NCI-H1436 (cell line): ENCODE measurements around the gene SP4.
"Not testable (repeated sequence)": the region's sequence is repeated elsewhere in the genome, so short reads cannot be mapped to it uniquely, and the experiment has no call there.

Experiments
- DNase-seq: peaks from one replicate; lab custom pipeline; 2025; lab: John Stamatoyannopoulos, UW

Gene SP4

DNA sequence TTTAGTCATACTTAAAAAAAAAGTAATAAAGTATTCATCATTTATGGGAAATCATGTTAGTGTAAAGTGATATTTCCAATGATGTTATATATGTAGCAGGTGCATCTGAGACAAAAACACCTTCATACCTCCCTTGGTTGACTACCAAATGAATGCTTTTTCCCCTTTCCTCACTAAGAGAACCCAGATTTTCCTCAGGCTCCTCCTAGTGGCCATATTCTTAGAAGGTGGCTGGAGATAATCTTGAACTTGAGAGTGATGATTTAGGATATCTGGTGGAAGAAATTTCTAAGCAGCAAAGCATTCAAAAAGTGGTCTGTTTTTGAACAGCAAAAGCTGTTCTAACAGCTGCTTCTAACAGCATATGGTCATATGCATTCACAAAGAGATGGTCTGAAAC, 98.1 kb downstream of the SP4 start:
- DNase-seq, result no peak

DNA sequence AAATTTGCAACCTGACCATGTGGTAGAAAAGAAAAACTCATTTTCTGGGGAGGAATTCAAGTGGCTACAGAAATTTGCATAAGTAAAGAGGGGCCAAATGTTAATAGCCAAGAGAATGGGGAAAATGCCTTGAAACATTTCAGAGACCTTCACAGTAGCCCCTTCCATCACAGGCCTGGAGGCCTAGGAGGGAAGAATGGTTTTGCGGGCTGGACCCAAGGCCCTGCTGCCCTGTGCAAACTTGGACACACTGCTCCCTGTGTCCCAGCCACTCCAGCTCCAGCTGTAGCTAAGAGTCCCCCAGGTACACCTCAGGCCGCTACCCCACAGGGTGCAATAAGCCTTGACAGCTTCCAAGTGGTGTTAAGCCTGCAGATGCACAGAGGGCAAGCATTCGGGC, 98.6 kb downstream of the SP4 start:
- DNase-seq, result no peak

DNA sequence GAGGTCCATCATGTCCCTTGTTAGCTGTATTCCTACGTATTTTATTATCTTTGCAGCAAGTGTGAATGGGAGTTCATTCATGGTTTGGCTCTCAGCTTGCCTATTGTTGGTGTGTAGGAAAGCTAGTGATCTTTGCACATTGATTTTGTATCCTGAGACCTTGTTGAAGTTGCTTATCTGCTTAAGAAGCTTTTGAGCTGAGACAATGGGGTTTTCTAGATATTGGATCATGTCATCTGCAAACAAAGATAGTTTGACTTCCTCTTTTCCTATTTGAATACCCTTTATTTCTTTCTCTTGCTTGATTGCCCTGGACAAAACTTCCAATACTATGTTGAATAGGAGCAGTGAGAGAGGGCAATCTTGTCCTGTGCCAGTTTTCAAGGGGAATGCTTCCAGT, 104.6 kb downstream of the SP4 start:
- not testable (repeated sequence) for DNase-seq

DNA sequence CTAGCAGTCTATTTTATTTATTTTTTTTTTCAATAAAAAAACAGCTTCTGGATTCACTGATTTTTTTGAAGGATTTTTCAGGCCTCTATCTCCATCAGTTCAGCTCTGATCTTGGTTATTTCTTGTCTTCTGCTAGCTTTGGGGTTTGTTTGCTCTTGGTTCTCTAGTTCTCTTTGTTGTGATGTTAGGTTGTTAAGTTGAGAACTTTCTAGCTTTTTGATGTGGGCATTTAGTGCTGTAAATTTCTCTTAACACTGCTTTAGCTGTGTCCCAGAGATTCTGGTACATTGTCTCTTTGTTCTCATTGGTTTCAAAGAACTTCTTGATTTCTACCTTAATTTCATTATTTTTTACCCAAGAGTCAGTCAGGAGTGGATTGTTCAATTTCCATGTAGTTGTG, 105.8 kb downstream of the SP4 start:
- DNase-seq, result not testable (repeated sequence)

DNA sequence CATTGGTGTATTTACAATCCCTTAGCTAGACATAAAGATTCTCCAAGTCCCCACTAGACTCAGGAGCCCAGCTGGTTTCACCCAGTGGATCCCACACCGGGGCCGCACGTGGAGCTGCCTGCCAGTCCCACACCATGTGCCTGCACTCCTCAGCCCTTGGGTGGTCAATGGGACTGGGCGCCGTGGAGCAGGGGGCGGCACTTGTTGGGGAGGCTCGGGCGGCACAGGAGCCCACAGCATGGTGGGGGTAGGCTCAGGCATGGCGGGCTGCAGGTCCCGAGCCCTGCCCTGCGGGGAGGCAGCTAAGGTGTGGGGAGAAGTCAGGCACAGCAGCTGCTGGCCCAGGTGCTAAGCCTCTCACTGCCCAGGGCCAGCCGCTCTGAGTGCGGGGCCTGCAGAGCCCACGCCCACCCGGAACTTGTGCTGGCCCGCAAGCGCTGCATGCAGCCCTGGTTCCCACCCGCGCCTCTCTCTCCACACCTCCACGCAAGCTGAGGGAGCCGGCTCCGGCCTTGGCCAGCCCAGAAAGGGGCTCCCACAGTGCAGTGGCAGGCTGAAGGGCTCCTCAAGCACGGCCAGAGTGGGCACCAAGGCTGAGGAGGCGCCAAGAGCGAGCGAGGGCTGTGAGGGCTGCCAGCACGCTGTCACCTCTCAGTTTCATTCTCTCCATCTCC, 108.7 kb downstream of the SP4 start:
- DNase-seq, result not testable (repeated sequence)

DNA sequence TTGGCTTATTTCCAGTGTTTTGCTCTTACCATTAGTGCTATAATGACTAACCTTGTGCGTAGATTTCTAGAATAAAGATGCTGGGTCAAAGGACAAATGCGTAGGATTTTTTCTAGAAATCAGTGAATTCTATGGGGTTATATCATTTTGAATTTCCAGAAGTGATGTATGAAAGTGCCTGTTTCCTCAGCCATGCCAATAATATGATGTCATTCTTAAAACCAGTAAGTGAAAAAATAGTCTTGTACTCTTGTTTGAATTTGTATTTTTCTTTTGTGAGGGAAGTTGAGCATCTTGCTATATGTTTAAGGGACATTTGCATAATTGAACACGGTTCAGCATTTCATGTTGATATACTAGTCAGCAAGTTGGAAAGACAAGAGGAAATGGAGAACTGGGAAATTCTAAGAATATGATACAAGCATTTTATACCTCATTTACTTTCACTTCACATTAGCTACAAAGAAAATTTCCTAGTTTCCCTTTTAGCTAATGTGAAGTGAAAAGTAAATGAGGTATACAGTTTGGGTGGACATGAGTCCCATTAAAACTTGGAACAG, 111.1 kb downstream of the SP4 start:
- no peak for DNase-seq

DNA sequence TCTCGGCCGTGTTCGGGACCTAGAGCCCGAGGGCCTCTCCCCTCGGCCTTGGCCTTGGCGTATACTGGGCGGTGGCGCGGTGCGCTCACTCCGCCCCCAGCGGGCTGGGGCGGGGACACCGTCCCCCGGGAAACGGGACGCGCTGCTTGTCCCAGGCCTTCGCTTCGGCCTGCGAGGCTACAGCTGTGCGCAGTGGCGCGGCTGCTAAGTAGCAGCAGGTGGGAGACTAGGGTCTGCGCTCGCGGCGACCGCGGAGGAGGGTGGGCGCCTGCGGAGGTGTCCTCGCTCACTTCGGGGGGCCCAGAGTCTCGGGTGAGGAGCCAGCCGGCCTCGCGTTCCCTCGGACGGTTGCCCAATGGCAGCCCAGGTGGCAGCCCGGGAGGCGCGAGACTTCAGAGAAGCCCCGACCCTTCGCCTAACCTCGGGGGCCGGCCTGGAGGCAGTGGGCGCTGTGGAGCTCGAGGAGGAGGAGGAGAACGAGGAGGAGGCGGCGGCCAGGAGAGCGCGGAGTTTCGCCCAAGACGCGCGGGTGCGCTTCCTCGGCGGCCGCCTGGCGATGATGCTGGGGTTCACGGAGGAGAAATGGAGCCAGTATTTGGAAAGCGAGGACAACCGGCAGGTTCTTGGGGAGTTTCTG, 115.1 kb downstream of the SP4 start, which contains the start of gene DNAH11:
TSS of gene DNAH11 (plus strand) at position 149 of the 637 bp plus-strand sequence. CDS start at position 356, 207 bp downstream.
- peak; percentile 65 for DNase-seq

DNA sequence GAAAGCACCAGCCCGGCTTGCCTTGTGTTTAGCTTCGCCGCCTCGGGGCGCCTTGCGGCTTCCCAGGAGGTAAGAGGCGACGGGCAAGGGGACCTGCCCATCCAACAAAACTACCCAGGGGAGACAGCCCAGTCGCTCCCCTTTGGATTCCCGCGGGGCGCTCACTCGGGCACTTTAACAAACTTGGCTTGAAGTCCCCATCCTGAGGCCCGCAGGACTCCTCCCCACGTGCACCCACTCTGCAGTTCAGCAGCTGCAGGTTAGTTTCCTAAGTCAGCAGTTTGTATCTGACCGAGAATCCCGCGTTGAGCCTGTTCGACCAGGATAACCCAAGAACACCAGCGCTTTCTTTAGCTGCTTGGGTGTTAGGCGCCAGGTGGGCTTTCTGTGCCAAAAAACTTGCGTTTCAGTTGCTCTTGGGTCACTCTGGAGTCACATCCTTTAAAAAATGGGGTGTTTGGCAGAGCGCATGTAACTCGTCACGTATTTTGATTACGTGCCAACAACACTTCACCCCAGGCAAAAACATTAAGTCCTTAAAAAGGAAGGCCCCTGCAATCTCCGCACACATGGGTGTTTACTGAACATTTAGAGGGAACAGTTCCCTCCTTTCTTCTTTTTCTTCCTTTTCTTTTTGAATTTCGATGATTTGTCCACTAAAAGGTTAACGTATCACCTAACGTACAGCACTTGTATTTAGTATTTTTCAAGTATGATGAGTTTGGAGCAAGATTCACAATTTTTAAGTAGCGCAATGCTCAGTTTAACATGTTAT, 115.8 kb downstream of the SP4 start:
- peak; percentile 40 for DNase-seq

DNA sequence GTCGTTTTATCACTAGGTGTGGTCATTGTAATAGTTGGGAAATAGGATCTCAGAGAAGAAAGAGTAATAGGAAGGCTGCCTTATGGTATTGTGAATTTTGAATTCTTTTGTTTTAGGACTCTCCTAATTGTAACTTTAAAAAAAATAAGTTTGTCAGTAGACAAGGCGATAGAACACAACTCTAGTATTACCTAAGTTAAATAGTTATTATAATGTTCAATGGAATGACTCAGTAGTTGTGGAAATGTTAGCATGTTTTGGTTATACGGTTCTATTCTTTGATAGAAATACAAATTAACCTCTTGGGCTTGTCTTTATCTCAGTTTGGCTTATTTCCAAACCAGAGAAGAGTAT, 116.4 kb downstream of the SP4 start:
- DNase-seq, result no peak

DNA sequence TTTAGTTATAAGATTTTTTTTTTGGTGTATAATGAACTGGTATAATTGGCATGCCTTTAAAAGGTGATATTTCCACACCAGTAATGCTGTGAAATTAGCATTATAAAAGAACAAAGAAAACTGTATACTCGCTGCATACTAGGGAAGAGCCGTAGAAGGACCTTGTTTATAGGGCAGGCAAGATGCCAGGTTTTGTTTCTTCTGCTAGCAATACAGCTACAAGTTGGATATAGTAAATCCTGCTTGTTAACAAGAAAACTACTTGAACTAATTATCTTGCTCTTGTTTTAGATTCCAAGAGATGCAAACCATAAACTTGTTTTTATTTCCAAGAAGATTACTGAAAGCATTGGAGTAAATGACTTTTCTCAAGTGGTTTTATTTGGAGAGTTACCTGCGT, 116.8 kb downstream of the SP4 start:
- DNase-seq, result no peak

DNA sequence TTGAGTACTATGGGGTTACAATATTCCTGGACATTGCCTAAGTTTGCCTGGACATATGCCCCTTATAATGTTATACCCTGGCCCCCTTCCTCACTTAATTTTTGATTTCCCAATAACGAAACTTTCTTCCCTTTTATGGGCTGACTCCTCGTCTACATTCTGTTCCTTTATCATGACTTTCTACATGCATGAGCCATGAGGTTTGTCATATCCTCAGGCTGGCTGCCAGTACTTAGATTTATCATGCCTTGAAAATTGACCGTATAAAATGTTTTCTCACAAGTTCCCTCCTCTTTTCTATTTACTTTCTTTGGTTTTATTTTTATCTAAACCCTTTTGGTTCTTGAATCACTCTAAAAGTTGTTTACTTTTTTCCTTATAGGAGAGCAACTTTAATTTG, 119.6 kb downstream of the SP4 start:
- no peak for DNase-seq

DNA sequence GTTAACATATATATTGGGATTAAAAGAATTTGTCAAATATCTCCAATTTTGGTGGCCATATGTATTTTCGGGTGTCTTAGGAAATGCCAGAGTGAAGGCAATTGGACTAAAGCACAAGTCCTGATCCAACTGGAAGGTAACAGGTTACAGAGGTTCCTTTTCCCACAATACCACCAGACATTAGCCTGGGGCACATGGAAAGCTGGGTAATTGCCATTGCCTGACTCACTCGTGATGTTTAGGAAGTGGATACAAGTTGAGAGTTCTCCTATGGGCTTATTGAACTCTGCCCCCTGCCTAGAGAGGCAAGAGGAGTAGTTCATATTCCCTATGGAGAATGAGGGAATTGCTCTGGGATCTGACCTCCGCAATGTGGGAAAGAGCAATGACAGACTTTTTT, 120.6 kb downstream of the SP4 start:
- DNase-seq, result no peak

DNA sequence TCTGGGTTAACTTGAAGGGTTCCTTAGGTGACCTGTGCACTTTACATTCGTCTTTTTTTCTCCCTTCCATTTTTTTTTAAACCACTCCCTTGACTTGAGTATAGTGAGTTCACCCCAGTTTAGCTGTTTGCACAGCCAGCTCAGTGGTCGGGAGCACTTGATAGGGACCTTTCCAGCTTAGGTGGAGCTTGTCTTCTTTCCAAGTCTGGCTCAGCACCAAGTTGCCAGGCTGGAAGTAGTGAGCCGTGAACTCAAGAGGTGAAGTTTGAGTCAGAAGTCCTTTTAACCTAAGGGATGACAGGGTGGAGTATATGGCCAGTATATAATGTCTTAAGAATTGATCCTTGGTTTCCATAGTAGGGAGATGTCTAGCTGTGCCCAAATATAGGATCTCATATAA, 122.2 kb downstream of the SP4 start:
- DNase-seq, result no peak

DNA sequence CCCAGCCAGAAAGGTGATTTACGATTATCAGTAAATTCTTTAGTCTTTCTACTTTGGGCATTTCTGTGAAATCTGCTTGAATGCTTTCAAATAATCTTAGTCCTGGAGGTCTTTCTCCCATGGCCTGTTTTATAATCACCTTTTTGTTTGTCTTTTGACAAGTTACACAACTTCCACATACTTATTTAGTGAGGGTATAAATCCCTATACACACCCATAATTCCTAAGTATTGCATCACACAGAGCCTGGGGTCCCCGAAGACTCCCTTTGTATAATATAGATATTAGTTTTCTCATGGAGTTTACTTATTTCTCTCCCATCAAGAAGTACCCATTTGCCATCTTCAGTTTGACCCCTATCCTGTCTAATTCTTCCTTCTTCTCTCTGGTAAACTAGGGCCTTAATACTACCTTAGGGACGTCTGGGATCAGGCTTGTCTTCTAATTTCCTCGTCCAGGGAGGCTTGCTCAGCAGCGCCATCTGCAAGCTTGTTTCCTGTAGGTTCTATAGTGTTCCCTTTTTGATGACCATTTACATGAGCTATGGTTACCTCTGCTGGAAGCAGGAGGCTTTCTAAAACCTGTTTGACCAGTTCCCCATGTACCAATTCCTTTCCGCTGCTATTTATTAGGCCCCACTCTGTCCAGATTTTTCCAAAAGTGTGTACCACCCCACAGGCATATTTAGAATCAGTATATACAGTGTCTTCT, 123.1 kb downstream of the SP4 start:
- no peak for DNase-seq

DNA sequence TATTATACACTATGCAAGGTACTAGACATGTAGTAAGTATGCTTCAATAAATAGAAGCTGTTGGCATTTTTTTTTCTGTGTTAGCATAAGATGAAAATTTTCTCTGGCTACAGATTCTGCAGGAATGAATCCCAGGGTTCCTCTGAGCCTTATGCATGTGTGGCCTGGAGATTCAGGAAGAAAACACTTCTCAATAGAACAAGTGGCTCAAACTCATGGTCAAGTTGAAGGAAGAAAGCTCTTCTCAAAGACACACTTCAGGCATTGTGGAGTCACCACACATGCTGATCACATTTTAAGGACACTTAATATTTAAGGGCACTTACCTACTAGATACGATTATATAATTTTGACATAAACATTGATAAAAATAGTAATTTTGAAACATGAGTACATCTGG, 134.5 kb downstream of the SP4 start:
- no peak for DNase-seq
